Lung microvascular endothelial cell (primary cell): ENCODE results near the gene GNA14. TPM values are rescaled to one million over a fixed set of nuclear protein-coding genes. Genes with fewer than 3 reads are reported as not detected.
A peak's percentile ranks its signal among the peaks of the same experiment; 100 is the strongest.
"Not testable (repeated sequence)": the region's sequence is repeated elsewhere in the genome, so short reads cannot be mapped to it uniquely, and the experiment has no call there.

Experiments used
- DNase-seq, 2 donors: peaks; one replicate each; pipeline versions ENCODE4 v3.0.0 to v3.0.0-alpha.2; 2010; ENCODE audit warnings: low read depth in 2 of 2
- total RNA-seq: library from RNA; depleted of rRNA; stranded (reverse); fragments of >200 nt; gene quantifications from 2 replicates; pipeline ENCODE4 v1.2.1, GENCODE V29; 2014

The GNA14 gene
- total RNA-seq, 1 donor from 2014 or later: 70.2 TPM

GRCh38 chr9:77453825-77454647, 194.1 kb downstream of the GNA14 start:
- DNase-seq: no peak

- no peak for DNase-seq
Observed at GRCh38 chr9:77451507-77451906, 196.6 kb downstream of the GNA14 start.

- no peak for DNase-seq
Observed at GRCh38 chr9:77450085-77450475, 198.0 kb downstream of the GNA14 start.

GRCh38 chr9:77449240-77450084, 198.7 kb downstream of the GNA14 start:
- DNase-seq: peak in 1 of 2 donors; percentile 81

- DNase-seq: no peak
Observed at GRCh38 chr9:77447646-77448045, 200.5 kb downstream of the GNA14 start.

- no peak for DNase-seq
Observed at GRCh38 chr9:77442436-77442835, 205.7 kb downstream of the GNA14 start.

GRCh38 chr9:77441124-77441523, 207.0 kb downstream of the GNA14 start:
- DNase-seq: not testable (repeated sequence)

- peak in 1 of 2 donors; percentile 38 for DNase-seq
Observed at GRCh38 chr9:77440057-77440456, 208.1 kb downstream of the GNA14 start.

- peak in 1 of 2 donors; percentile 40 for DNase-seq
Observed at GRCh38 chr9:77438653-77439052, 209.5 kb downstream of the GNA14 start.

- no peak for DNase-seq
Observed at GRCh38 chr9:77435688-77436087, 212.4 kb downstream of the GNA14 start.

GRCh38 chr9:77435277-77435676, 212.8 kb downstream of the GNA14 start:
- no peak for DNase-seq

- peak; percentile 78 to 83 for DNase-seq
Observed at GRCh38 chr9:77433675-77434445, 214.3 kb downstream of the GNA14 start.

GRCh38 chr9:77432053-77432452, 216.1 kb downstream of the GNA14 start:
- no peak for DNase-seq

GRCh38 chr9:77429928-77430327, 218.2 kb downstream of the GNA14 start:
- DNase-seq: no peak

GRCh38 chr9:77427256-77427927, 220.7 kb downstream of the GNA14 start:
- DNase-seq: no peak

GRCh38 chr9:77426712-77427111, 221.4 kb downstream of the GNA14 start:
- DNase-seq: no peak

- peak in 1 of 2 donors; percentile 75 for DNase-seq
Observed at GRCh38 chr9:77424993-77425392, 223.1 kb downstream of the GNA14 start.

GRCh38 chr9:77423841-77424240, 224.3 kb downstream of the GNA14 start:
- DNase-seq: no peak

GRCh38 chr9:77422969-77423368, 225.2 kb downstream of the GNA14 start:
- DNase-seq: no peak

GRCh38 chr9:77421506-77422265, 226.4 kb downstream of the GNA14 start:
- DNase-seq: peak; percentile 24 to 84
